SK-N-SH (cell line): ENCODE data around the gene RASGRP2. TPM values are rescaled to one million over a fixed set of nuclear protein-coding genes. Genes with fewer than 3 reads are reported as not detected.
A peak's percentile ranks its signal among the peaks of the same experiment; 100 is the strongest.

ENCODE experiments used
- CTCF ChIA-PET: fragments of 300-600, 350-600 bp; formaldehyde crosslinking; extraction: SDS; loops from one replicate; lab custom pipeline; 2021; lab: Yijun Ruan, JAX
- POLR2A ChIA-PET: fragments of 350-600 bp; sonication (Branson Sonifier 250); formaldehyde crosslinking; extraction: SDS; loops from one replicate; lab custom pipeline; 2020; ENCODE audit warnings: antibody characterized with exemption, inconsistent platforms; lab: Yijun Ruan, JAX
- DNase-seq: peaks from one replicate; pipeline ENCODE4 v3.0.0; 2012
- H2AFZ ChIP-seq: fragments of 200-600 bp; sonication (generic); 2 replicates; pipeline ENCODE4 v1.8.1; 2016; ENCODE audit warnings: antibody characterized with exemption, mild to moderate bottlenecking, low read depth
- H3F3A ChIP-seq: fragments of 200-600 bp; sonication (generic); replicated peaks from 2 replicates; pipeline ENCODE3; 2016; ENCODE audit warnings: antibody characterized with exemption, mild to moderate bottlenecking; ENCODE audit not compliant: insufficient read depth
- H3K27ac ChIP-seq, 2 experiments: fragments of 200-500 bp in 1 of 2; fragments of 200-600 bp in 1 of 2; sonication (Bioruptor generic) in 1 of 2; sonication (generic), shearing (Covaris generic) in 1 of 2; 2 replicates each; pipeline versions ENCODE4 v1.5.1 to v1.6.1; 2014 to 2016; ENCODE audit warnings: low read depth in 2 of 2, inconsistent platforms in 1 of 2, low read length in 1 of 2, mild to moderate bottlenecking in 1 of 2, mixed read lengths in 1 of 2
- H3K27me3 ChIP-seq: fragments of 200-600 bp; sonication (generic), shearing (Covaris generic); 2 replicates; pipeline ENCODE4 v1.6.1; 2016; ENCODE audit warnings: mixed run types; ENCODE audit not compliant: insufficient read depth
- H3K36me3 ChIP-seq, 2 experiments: fragments of 200-500 bp in 1 of 2; fragments of 200-600 bp in 1 of 2; sonication (Bioruptor generic) in 1 of 2; sonication (generic) in 1 of 2; replicated peaks in 1 of 2; 2 replicates each; pipeline versions ENCODE3 to v1.5.1; 2014 to 2016; ENCODE audit warnings: low read length in 1 of 2, mild to moderate bottlenecking in 1 of 2; ENCODE audit not compliant: insufficient read depth in 2 of 2, control insufficient read depth in 1 of 2
- H3K4me1 ChIP-seq, 2 experiments: fragments of 200-500 bp in 1 of 2; fragments of 200-600 bp in 1 of 2; sonication (Bioruptor generic) in 1 of 2; sonication (generic), shearing (Covaris generic) in 1 of 2; 2 replicates each; pipeline versions ENCODE4 v1.5.1 to v1.6.1; 2014 to 2016; ENCODE audit warnings: low read depth in 1 of 2, low read length in 1 of 2, mixed run types in 1 of 2; ENCODE audit not compliant: insufficient read depth in 2 of 2, control insufficient read depth in 1 of 2
- H3K4me2 ChIP-seq: fragments of 200-600 bp; sonication (generic), shearing (Covaris generic); 2 replicates; pipeline ENCODE4 v1.6.1; 2017; ENCODE audit warnings: mixed run types
- H3K4me3 ChIP-seq, 2 experiments: fragments of 200-500 bp in 1 of 2; fragments of 200-600 bp in 1 of 2; sonication (Bioruptor generic) in 1 of 2; sonication (generic), shearing (Covaris generic) in 1 of 2; 2 replicates each; pipeline versions ENCODE4 v1.5.1 to v1.8.1; 2014 to 2016; ENCODE audit warnings: low read depth in 2 of 2, inconsistent platforms in 1 of 2, low read length in 1 of 2, mild to moderate bottlenecking in 1 of 2, mixed read lengths in 1 of 2, moderate library complexity in 1 of 2
- H3K79me2 ChIP-seq: fragments of 200-600 bp; sonication (generic); 2 replicates; pipeline ENCODE4 v1.8.1; 2017; ENCODE audit warnings: mild to moderate bottlenecking; ENCODE audit not compliant: insufficient read depth
- H3K9ac ChIP-seq: fragments of 200-600 bp; sonication (generic); 2 replicates; pipeline ENCODE4 v1.6.1; 2017; ENCODE audit warnings: mixed run types
- H3K9me2 ChIP-seq: fragments of 200-600 bp; sonication (generic); 2 replicates; pipeline ENCODE4 v1.6.1; 2017; ENCODE audit warnings: mixed run types
- H3K9me3 ChIP-seq: fragments of 200-600 bp; sonication (generic); 2 replicates; pipeline ENCODE4 v1.6.1; 2017; ENCODE audit warnings: mixed run types, mild to moderate bottlenecking, moderate library complexity
- H4K20me1 ChIP-seq: fragments of 200-600 bp; sonication (generic); 2 replicates; pipeline ENCODE4 v1.6.1; 2017; ENCODE audit warnings: mild to moderate bottlenecking, mixed run types; ENCODE audit not compliant: insufficient read depth
- CHD2 ChIP-seq: fragments of 150-350 bp; IDR thresholded peaks from 2 replicates; pipeline ENCODE4 v1.6.1; 2018; ENCODE audit warnings: low read length; ENCODE audit not compliant: partially characterized antibody
- CTCF ChIP-seq: fragments of 200-600 bp; sonication (generic); IDR thresholded peaks from 2 replicates; pipeline ENCODE4 v1.6.1; 2017; ENCODE audit warnings: antibody characterized with exemption, mild to moderate bottlenecking, moderate library complexity
- ELF1 ChIP-seq: IDR thresholded peaks from 2 replicates; pipeline ENCODE4 v1.4.0; 2012
- EZH2phosphoT487 ChIP-seq: fragments of 200-600 bp; sonication (generic); IDR thresholded peaks from 2 replicates; pipeline ENCODE4 v1.6.1; 2017; ENCODE audit warnings: low read depth, mixed run types, mild to moderate bottlenecking, antibody characterized with exemption, moderate library complexity, borderline replicate concordance
- MEF2A ChIP-seq: IDR thresholded peaks from 2 replicates; pipeline ENCODE4 v1.4.0; 2012; ENCODE audit warnings: low read depth, borderline replicate concordance
- MXI1 ChIP-seq: IDR thresholded peaks from 2 replicates; pipeline ENCODE4 v1.6.1; 2012; ENCODE audit warnings: mild to moderate bottlenecking, low read depth, low read length, improper control_type of control experiment
- NFIC ChIP-seq: IDR thresholded peaks from 2 replicates; pipeline ENCODE4 v1.4.0; 2012; ENCODE audit warnings: borderline replicate concordance
- NRF1 ChIP-seq: IDR thresholded peaks from 2 replicates; pipeline ENCODE4 v1.6.1; 2012; ENCODE audit warnings: low read depth, mild to moderate bottlenecking, low read length
- RAD21 ChIP-seq: IDR thresholded peaks from 2 replicates; pipeline ENCODE4 v1.6.1; 2012; ENCODE audit warnings: mild to moderate bottlenecking, low read length
- RCOR1 ChIP-seq: fragments of 150-350 bp; IDR thresholded peaks from 2 replicates; pipeline ENCODE4 v1.6.1; 2017; ENCODE audit warnings: antibody characterized with exemption, low read length
- REST ChIP-seq: IDR thresholded peaks from 2 replicates; pipeline ENCODE4 v1.6.1; 2012; ENCODE audit warnings: mild to moderate bottlenecking, low read depth, low read length, moderate library complexity
- SIN3A ChIP-seq: IDR thresholded peaks from 2 replicates; pipeline ENCODE4 v1.6.1; 2012; ENCODE audit warnings: low read depth, mild to moderate bottlenecking, low read length, moderate library complexity, borderline replicate concordance
- TAF1 ChIP-seq: IDR thresholded peaks from 2 replicates; pipeline ENCODE4 v1.6.1; 2012; ENCODE audit warnings: low read depth, mild to moderate bottlenecking, low read length, moderate library complexity, borderline replicate concordance
- TCF12 ChIP-seq: IDR thresholded peaks from 2 replicates; pipeline ENCODE4 v1.4.0; 2012
- TEAD4 ChIP-seq: IDR thresholded peaks from 2 replicates; pipeline ENCODE4 v1.4.0; 2012; ENCODE audit warnings: mild to moderate bottlenecking, borderline replicate concordance; ENCODE audit not compliant: insufficient read depth
- USF2 ChIP-seq: fragments of 150-350 bp; IDR thresholded peaks from 2 replicates; pipeline ENCODE4 v1.6.1; 2017; ENCODE audit warnings: antibody characterized with exemption, low read length, low read depth, borderline replicate concordance
- YY1 ChIP-seq: IDR thresholded peaks from 2 replicates; pipeline ENCODE4 v1.4.0; 2012; ENCODE audit warnings: low read depth, mild to moderate bottlenecking
- ZBTB33 ChIP-seq: IDR thresholded peaks from 2 replicates; pipeline ENCODE4 v1.4.0; 2012; ENCODE audit warnings: low read depth, borderline replicate concordance
- WGBS: methylation state at CpG from one replicate; pipeline ENCODE4 v1.1.6; 2017; ENCODE audit warnings: low lambda C conversion rate; 5-methylcytosine and 5-hydroxymethylcytosine counted together
- polyA plus RNA-seq, 3 experiments: library from polyadenylated mRNA; depleted of rRNA; stranded (reverse); fragments of >200 nt; gene quantifications; 2 replicates each; pipeline ENCODE4 v1.2.3, GENCODE V29; 2012
- TF ChIP-seq, protein P1 (sequence below): fragments of 150-350 bp; IDR thresholded peaks from 2 replicates; pipeline ENCODE4 v1.6.1; 2016; ENCODE audit warnings: mild to moderate bottlenecking, low read depth, low read length
- TF ChIP-seq, protein P2 (sequence below): IDR thresholded peaks from 2 replicates; pipeline ENCODE4 v1.4.0; 2012; ENCODE audit warnings: low read depth, borderline replicate concordance

The RASGRP2 gene
- polyA plus RNA-seq, 1 of the 3 experiments (the other 2 are of a cell fraction), result 1.6 TPM

- H3K36me3 ChIP-seq, result peaks cover 0 to 9% of the 10 kb centered on the region in 2 experiments
- no peak overlapping the region for H3K9ac ChIP-seq
- H3K9me3 ChIP-seq, result no peaks in the 10 kb centered on the region
- H3K4me1 ChIP-seq, result no peaks in the 10 kb centered on the region
- peaks cover 19% of the 10 kb centered on the region for H3F3A ChIP-seq
- POLR2A ChIA-PET, result no interaction called here
- peak; percentile 12 for DNase-seq
- 90% methylated on average over 7 of the region's 15 CpGs for WGBS
- H3K27me3 ChIP-seq, result no peaks in the 10 kb centered on the region
- H3K9me2 ChIP-seq, result no peaks in the 10 kb centered on the region
- H3K4me2 ChIP-seq, result no peak overlapping the region
- H4K20me1 ChIP-seq, result no peaks in the 10 kb centered on the region
- TF ChIP-seq RCOR1, result no peak
- TF ChIP-seq MXI1, result no peak
- no peak for TF ChIP-seq EZH2phosphoT487
- TF ChIP-seq TEAD4, result no peak
- no peak for TF ChIP-seq NFIC
- no peak for TF ChIP-seq SIN3A
- TF ChIP-seq, protein P1, sequence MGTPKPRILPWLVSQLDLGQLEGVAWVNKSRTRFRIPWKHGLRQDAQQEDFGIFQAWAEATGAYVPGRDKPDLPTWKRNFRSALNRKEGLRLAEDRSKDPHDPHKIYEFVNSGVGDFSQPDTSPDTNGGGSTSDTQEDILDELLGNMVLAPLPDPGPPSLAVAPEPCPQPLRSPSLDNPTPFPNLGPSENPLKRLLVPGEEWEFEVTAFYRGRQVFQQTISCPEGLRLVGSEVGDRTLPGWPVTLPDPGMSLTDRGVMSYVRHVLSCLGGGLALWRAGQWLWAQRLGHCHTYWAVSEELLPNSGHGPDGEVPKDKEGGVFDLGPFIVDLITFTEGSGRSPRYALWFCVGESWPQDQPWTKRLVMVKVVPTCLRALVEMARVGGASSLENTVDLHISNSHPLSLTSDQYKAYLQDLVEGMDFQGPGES, result no peak
- no peak for TF ChIP-seq ELF1
- no peak for TF ChIP-seq CHD2
- no peak for TF ChIP-seq REST
- no peak for TF ChIP-seq ZBTB33
- TF ChIP-seq NRF1, result no peak
- TF ChIP-seq, protein P2, sequence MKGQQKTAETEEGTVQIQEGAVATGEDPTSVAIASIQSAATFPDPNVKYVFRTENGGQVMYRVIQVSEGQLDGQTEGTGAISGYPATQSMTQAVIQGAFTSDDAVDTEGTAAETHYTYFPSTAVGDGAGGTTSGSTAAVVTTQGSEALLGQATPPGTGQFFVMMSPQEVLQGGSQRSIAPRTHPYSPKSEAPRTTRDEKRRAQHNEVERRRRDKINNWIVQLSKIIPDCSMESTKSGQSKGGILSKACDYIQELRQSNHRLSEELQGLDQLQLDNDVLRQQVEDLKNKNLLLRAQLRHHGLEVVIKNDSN, result no peak
- no peak for TF ChIP-seq TAF1
- no peak for TF ChIP-seq MEF2A
- no peak for TF ChIP-seq RAD21
- TF ChIP-seq USF2, result no peak
- no peak for TF ChIP-seq CTCF
- no peak for TF ChIP-seq TCF12
- no peak for TF ChIP-seq YY1
- no peak overlapping the region for H3K4me3 ChIP-seq
- H2AFZ ChIP-seq, result no peak overlapping the region
- H3K79me2 ChIP-seq, result no peaks in the 10 kb centered on the region
- CTCF ChIA-PET, result interaction anchor here (0.8 to 1.9 kb wide), 3 partner anchors 101 to 322 kb away, joined by 3 to 4 read pairs (median 3); partner anchors contain the start of gene TM7SF2
- no peak overlapping the region for H3K27ac ChIP-seq
These were observed 45.6 kb upstream of the RASGRP2 start for GRCh38 chr11:64789331-64790204.
